Transverse colon (tissue), 4 donors: ENCODE measurements around the gene IFTAP.

Source experiments
- CTCF ChIP-seq, 5 experiments: fragments of 200-600 bp in 3 of 5; fragments of 450-650 bp in 2 of 5; sonication (generic) in 3 of 5; IDR thresholded peaks; 1 replicate in 2 of 5; 2 replicates in 3 of 5; pipeline ENCODE4 v1.5.1; 2016 to 2017; ENCODE audit warnings: antibody characterized with exemption in 5 of 5, inconsistent platforms in 3 of 5, mild to moderate bottlenecking in 2 of 5, moderate library complexity in 1 of 5
- EP300 ChIP-seq: sonication (generic); formaldehyde crosslinking; IDR thresholded peaks from one replicate; pipeline ENCODE4 v1.6.1; 2017; ENCODE audit warnings: antibody characterized with exemption, low read depth
- POLR2A ChIP-seq: fragments of 450-650 bp; IDR thresholded peaks from one replicate; pipeline ENCODE4 v1.6.1; 2016; ENCODE audit warnings: antibody characterized with exemption, mild to moderate bottlenecking, moderate library complexity
- POLR2AphosphoS5 ChIP-seq, 3 donors: sonication (generic); formaldehyde crosslinking; IDR thresholded peaks; one replicate each; pipeline ENCODE4 v1.6.1; 2016; ENCODE audit warnings: antibody characterized with exemption in 3 of 3

DNA sequence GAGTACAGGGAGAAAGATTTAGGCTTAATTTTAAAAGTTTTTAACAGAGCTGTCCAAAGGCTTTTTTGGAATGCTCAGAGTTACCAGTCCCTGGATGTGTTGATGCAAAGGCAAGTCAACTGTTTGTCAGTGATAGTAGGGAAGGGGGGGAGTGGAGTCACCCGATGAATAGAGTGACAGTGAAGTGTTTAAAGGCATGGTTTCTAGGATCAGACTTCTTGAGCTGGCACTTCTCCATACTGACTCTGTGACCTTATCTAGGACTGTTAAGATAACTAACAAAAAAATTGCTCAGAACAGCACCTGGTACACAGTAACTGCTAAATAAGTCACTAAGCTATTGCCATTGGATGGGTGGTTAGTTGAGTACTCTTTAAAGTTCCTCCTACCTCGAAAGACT lies 15.1 kb downstream of the IFTAP start:
- TF ChIP-seq CTCF (IDR thresholded peaks at IDR 0.05) = no peak
- no peak for TF ChIP-seq POLR2A
- TF ChIP-seq EP300 = no peak
- no peak for TF ChIP-seq POLR2AphosphoS5 (IDR thresholded peaks at IDR 0.05)
